Stimulated activated CD8-positive, alpha-beta memory T cell treated with anti-CD3 and anti-CD28 coated beads, Interleukin-4, amount 100 ng/mL, for 24 hours (primary cell): Measurements from ENCODE around the gene ST8SIA3.

Source experiments
- DNase-seq: peaks from one replicate; pipeline ENCODE4 v3.0.0-alpha.2; 2020; ENCODE audit warnings: low read depth

ST8SIA3 gene

GRCh38 chr18:57352271-57352701 lies at the start of gene ST8SIA3:
TSS of gene ST8SIA3 (plus strand) at chr18:57352557. CDS start at chr18:57352847, 290 bp downstream.
- no peak for DNase-seq

GRCh38 chr18:57311472-57311871 lies 40.9 kb upstream of the ST8SIA3 start:
- DNase-seq: no peak

GRCh38 chr18:57312346-57313144 lies 39.8 kb upstream of the ST8SIA3 start:
- no peak for DNase-seq

GRCh38 chr18:57320603-57321002 lies 31.8 kb upstream of the ST8SIA3 start:
- DNase-seq: no peak

- no peak for DNase-seq
Observed at GRCh38 chr18:57325491-57326166, 26.7 kb upstream of the ST8SIA3 start.

- DNase-seq: no peak
Observed at GRCh38 chr18:57326718-57327323, 25.5 kb upstream of the ST8SIA3 start.

GRCh38 chr18:57328665-57329064 lies 23.7 kb upstream of the ST8SIA3 start:
- DNase-seq: no peak

- DNase-seq: no peak
Observed at GRCh38 chr18:57329856-57330255, 22.5 kb upstream of the ST8SIA3 start.

GRCh38 chr18:57331718-57332117 lies 20.6 kb upstream of the ST8SIA3 start:
- DNase-seq: no peak

- DNase-seq: no peak
Observed at GRCh38 chr18:57333940-57334339, 18.4 kb upstream of the ST8SIA3 start.

- no peak for DNase-seq
Observed at GRCh38 chr18:57334383-57334782, 18.0 kb upstream of the ST8SIA3 start.

GRCh38 chr18:57336343-57336742 lies 16.0 kb upstream of the ST8SIA3 start:
- no peak for DNase-seq

- DNase-seq: no peak
Observed at GRCh38 chr18:57337890-57338289, 14.5 kb upstream of the ST8SIA3 start.

- DNase-seq: no peak
Observed at GRCh38 chr18:57343833-57344232, 8.5 kb upstream of the ST8SIA3 start.

GRCh38 chr18:57346876-57347275 lies 5.5 kb upstream of the ST8SIA3 start:
- no peak for DNase-seq

GRCh38 chr18:57347784-57348183 lies 4.6 kb upstream of the ST8SIA3 start:
- no peak for DNase-seq

GRCh38 chr18:57352761-57353136 lies 392 bp downstream of the ST8SIA3 start:
- no peak for DNase-seq

GRCh38 chr18:57353137-57353939 lies 981 bp downstream of the ST8SIA3 start:
- DNase-seq: no peak

GRCh38 chr18:57353940-57354461 lies 1.6 kb downstream of the ST8SIA3 start:
- DNase-seq: peak; percentile 1

GRCh38 chr18:57359433-57359832 lies 7.1 kb downstream of the ST8SIA3 start:
- DNase-seq: no peak

- no peak for DNase-seq
Observed at GRCh38 chr18:57362714-57363113, 10.4 kb downstream of the ST8SIA3 start.

GRCh38 chr18:57364460-57364859 lies 12.1 kb downstream of the ST8SIA3 start:
- no peak for DNase-seq
